ENCODE data around the gene ALG14.
"Not testable (repeated sequence)": the region's sequence is repeated elsewhere in the genome, so short reads cannot be mapped to it uniquely, and the experiment has no call there.

ALG14 gene

DNA sequence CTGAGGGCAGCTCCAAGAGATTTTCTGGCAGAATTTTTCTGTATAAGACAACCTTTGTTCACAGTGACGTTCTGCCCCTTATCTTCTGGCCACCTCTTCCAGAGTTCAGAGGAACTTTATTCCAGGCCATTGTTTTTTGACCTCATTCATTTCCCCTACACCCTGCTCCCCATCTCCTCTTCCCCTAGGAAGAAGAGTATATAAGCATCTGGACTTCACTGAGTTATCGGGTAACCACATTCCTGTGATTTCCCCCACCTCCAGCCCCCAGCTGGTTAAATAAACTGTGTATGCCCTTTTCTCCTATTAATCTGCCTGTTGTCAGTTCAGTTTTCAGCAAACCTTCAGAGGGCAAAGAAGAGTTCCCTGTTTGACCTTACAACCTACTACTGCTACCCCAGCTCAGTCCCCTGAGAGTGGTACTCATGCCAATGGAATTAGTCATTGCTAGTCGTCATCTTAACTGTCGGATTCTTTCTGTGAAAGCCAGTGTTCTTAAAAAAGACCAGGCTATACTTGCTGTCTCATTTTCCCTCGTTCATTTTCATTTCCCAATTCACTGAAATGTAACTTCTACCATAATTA, 14.3 kb upstream of the ALG14 start:
- no peak for DNase-seq (ENCODE audit: low spot score)

DNA sequence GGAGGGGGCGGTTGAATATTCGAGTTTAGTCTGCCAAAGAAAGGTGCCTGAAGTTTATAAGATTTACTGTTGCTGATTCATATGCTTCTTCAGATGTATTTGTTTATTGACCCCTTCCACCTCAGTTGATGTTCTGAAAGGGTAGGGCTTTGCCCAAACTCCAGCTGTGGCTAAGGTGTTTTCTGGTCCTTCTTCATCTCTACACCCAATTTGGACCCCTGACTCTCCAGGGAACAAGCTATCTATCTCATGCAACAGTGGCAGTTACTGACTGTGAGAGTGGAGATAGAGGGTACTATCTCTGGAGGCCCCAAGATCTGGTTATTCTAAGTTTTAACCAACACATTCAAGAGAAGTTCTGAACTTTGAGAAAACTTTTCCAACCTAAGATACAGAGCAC, 12.6 kb upstream of the ALG14 start:
- no peak for DNase-seq (ENCODE audit: low spot score)

DNA sequence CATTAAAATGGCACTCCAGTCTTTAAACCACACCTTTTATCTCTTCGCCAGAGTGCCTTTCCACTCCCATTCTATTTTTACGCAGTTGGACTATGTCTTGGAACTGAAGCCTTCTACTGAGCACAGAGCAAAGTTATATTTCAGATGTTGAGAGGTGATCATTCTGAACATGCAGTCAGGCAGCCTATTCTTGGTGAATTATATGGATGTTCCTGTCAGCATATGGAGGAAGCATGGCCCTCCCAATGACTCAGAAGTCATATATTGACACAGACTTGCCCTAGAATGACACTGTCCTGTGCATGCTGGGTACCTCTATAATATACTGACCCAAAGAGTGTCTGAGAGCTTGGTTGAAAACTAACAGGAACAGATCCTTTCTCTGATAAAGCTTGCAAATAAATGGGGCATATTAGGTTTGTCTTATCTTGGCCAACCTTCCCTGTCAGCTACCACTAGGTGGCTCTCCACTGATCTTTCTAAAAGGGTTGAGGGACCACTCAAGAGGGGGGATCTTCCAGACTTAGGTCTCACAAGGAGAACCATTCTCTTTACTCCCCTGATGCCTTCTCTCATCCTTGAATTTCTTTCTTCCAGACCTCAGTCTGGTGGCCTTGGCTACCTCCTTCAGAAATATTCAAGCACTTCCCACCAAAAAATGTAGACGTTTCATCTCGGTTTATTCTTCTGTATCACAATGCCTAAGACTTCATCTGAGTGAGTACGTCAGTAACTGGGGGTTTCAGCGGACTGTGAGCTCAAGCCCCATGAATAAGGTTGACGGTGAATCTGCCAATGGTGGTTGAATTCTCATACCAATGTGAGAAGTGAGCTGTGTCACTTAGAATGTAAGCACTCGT, 11.8 kb upstream of the ALG14 start:
- DNase-seq (ENCODE audit: low spot score) = no peak

DNA sequence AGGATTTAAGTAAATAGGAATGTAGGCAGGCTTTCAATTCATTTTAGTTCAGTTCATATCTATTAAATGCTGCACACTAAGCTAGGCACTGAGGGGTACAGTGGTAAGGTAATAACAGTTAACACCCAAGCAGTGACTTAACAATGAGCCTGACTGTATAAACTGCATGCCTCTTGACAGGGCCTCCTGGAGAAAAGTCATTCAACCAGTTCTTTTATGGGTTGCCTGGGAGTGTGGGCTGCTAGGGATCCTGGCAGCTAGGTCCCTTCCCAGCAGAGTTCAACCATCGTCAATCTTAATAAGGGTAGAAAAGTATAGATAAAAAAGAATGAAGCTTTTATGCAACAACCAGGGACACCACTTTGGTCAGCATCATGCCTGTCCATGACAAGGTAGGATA, 8.1 kb upstream of the ALG14 start:
- DNase-seq (ENCODE audit: low spot score) = no peak

DNA sequence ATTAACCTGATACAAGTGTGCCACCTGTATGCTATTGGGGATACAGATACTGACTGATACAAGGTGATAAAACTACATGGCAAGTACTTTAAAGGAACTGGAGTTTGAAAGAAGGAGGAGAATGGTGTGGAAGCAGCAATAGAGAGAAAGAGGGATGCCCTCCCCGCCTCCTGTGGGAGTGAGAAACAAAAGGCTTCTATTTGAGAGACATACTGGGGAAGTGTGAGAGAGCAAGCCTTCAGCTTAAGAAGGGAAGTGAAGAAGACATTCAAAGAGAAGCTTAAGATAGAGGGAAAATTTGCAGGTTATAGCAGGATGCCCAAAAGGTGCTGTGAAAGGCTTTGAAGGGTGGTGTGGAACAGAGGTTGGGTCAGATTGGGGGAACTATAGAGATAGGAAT, 7.7 kb upstream of the ALG14 start:
- DNase-seq (ENCODE audit: low spot score) = no peak

DNA sequence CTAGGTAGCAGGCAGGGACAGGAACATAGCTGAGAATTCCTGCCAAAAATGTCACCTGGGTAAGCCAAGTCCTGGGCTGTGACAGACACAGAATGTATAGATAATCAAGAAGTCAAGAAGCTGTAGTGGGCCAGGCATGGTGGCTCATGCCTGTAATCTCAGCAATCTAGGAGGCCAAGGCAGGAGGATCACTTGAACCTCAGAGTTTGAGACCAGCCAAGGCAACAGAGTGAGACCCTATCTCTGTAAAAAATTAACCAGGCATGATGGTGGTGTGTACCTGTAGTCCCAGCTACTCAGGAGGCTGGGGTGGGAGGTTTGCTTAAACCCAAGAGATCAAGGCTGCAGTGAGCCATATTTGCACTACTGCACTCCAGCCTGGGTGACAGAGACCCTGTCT, 3.3 kb upstream of the ALG14 start:
- no peak for DNase-seq (ENCODE audit: low spot score)

DNA sequence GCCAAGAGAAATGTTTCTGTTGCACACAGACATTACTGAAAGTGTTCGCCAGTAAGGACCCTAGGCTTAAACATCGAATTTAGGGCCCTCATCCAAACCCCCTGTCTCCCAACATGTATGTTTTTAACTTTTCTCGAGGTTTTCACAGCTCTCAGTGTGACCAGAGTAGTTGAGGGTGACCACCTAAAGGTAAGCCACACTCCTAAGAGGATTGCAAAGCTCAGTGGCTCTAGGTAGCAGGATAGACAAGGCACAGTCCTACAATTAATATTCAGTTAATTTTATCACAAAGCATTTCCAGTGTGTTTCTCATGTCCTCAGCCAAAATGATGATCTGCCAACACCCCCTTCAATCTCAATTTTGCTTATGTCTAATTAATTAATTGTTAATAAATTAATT, 695 bp upstream of the ALG14 start:
- DNase-seq (ENCODE audit: low spot score) = no peak

DNA sequence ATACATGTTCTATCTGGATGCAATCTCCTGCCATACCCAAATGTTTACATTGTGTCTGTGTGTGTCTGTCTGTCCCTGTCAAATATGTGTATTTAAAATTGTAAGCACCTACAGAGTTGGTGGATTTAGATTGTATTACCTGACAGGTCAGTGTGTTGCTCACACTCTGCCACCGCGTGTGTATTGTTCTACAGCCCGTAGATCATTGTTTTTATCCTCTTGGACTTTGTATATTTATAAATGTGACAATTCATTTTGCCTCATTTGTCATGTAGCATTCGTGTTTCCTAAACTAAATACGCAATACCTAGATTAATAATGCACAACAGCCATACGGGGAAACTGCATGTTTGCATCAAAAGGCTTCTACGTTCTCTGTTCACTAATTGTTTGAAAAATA, 634 bp downstream of the ALG14 start:
- no peak for DNase-seq (ENCODE audit: low spot score)

DNA sequence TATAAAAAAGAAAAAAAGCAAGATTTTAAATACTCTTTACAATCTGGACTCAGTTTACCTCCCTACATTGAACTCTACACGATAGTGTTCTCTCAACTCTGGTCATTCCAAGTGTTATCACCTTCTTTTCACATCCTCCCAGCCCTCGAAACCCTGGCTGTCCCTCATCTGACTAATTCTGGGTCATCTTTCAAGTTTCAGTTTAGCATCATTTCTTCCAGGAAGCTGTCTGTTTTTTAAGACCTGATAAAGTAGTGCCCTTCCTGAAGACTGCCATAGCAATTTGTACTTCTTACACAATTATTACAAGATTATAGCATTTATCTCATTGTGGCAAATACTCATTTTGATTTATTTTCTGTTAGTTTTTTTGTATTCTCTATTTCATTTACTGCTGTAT, 1.2 kb downstream of the ALG14 start:
- DNase-seq (ENCODE audit: low spot score) = no peak

DNA sequence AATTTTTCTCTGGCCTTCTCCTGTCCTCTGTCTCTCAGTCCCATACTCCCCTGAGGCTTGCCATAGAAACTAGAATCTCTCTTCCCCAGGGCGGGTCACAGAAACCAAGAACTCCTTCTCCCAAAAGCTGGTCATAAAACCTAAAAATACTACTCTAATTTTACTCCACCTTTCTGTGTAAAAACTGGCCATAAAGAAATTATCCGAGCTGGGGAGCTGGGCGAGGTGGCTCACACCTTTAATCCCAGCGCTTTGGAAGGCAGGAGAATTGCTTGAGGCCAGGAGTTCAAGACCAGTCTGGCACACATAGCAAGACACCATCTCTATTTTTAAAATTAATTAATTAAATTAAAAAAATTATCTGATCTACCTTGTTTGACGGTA, 3.0 kb downstream of the ALG14 start:
- DNase-seq (ENCODE audit: low spot score) = no peak

DNA sequence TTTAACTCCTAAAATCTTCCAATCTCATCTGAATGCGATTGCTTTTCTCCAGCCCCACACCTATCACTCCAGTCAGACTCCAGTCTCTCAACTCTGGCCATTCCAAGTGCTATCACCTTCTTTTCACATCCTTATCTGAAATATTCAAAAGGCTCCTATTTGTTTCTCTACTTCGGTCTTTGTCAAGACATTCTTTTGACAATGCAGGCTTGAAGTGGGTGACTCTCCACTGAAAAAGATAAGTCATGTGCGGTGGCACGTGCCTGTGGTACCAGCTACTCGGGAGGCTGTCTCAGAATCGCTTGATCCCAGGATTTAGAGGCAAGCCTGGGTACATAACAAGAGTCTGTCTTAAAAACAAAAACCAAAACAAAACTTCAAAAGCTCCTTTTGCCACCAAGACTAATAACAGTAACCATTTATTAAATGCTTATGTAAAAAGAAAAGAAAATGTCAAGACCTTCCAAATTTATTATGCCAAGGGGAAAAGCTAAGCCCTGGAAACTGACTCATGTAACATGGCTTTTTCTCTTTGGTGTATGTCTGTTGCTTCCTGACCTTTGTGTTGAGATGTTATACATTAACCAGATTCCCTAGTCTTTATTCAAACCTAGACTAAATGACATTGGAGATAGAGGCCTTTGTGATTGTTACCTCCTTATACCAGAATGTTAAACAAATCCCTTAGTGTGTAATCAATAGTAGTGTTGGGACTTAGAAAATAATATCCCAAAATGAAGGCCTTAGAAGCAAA, 3.6 kb downstream of the ALG14 start:
- DNase-seq (ENCODE audit: low spot score) = no peak

DNA sequence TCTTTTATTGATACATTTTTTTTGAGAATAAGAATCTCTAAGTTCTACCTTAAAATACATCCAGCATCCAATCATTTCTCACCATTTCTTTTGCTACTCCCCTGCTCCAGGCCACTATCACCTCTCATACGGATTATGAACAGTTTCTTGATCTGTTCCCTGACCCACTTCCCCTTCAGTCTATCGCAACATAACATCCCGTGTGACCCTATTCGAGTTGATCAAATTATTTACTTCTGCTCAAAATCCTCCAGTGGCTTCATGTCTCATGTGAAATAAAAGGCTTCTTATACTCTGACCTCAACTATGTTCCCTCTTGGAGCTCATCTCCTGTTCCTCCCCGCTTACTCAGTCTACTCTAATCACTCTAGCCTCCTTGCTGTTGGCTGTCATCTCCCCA, 5.2 kb downstream of the ALG14 start:
- DNase-seq (ENCODE audit: low spot score) = no peak

DNA sequence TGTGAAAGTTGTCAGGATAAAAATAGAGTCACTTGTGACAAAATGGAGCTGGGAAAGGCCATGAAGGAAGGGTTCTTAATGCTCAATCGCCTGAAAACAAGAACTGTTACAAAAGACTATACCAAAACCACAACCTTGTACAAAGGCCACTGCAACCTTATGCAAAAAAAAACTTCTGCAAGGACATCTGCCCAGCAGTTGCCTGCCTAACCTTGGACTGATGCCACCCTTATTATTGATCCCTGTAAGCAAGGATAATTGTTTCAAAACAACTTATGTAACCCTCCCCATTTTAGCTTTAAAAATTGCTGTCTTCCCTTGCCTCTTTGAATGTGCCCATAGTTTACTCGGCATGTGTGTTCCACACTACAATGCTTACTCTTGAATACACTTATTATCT, 5.7 kb downstream of the ALG14 start:
- DNase-seq (ENCODE audit: low spot score) = no peak

DNA sequence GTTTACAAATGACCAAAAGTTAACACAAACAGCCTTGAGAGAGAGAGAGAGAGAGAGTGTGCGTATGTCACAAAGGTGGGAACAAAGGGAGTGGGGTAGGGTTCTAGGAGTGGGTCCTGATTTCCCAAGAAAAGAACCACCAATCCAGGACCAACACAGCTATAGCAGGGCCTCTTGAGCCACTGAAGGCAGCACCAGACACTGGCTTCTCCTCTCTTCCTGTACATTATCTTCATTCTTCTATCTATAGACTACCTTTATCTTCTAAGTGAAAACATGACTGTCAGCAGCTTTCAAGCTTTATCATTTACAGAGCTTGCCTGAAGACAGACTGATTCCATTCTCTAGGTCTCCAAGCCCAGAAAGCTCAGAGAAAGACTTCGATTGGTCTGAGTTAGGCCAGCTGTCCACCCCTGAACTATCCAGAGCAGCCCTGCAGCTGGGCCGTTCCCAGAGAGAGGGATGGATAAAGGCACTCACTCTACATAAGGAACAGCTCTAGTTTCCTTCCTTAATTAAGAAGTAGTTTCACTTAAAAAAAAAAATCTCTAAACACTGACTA, 11.2 kb downstream of the ALG14 start:
- no peak for DNase-seq (ENCODE audit: low spot score)

DNA sequence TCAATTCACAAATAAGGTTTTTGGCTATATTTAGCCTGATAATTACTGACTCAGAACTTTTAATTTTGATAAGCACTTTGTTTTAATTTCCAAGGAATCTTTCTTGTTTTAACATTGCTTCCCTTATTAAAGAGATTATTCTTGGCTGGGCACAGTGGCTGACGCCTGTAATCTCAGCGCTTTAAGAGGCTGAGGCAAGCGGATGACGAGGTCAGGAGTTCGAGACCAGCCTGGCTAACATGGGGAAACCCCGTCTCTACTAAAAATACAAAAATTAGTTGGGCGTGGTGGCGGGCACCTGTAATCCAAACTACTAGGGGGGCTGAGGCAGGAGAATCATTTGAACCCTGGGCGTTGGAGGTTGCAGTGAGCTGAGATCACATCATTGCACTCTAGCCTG, 13.8 kb downstream of the ALG14 start:
- no peak for DNase-seq (ENCODE audit: low spot score)

DNA sequence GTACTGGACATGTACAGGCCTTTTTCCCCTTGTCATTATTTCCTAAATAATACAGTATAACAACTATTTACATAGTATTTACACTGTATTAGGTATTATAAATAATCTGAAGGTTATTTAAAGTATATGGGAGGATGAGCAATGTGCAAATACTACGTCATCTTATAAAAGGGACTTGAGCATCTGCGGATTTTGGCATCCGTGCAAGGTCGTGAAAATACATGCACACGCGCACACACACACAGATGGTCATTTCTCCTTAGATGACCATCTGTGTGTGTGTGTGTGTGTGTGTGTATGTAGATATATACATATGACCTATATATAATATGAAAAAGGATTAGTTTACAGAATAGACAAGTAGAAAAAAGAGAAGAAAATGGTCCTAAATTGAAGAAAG, 15.4 kb downstream of the ALG14 start:
- no peak for DNase-seq (ENCODE audit: low spot score)

DNA sequence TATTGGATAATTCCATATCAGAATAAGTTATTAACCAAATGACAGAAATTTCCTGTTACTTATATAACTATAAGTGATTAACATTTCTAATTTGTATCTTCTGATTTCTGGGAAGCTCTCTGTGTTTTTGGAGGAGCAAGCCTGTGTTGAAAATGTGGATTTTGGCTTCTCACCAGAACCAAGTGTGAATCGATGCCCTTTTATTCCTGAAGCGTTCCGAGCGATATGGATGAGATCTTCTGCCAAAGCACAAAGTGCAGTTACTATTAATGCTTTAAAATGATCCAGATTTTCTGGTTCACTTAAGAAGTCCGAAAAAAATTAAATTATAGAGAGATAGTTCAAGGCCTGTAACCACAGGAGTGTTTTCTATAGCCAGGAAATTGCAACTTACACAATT, 22.8 kb downstream of the ALG14 start:
- no peak for DNase-seq (ENCODE audit: low spot score)

DNA sequence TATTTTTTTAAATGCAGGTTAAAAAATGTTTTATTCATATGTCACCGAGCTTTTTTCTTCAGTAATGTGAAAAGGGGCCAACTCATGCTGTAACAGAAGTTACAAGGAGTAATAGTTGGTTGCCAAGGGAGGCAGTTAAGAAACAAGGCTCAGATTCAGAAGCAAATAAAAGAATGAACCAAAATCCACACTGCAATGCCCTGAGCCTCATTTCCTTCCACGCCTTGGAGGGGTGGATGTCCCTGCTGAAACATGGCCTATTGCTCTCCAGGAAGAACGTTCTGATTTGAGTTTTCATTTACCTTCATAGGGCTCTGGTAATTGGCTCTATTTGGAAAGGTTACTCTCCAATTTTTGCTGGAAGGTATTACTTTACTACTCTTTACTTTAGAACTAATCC, 24.4 kb downstream of the ALG14 start:
- no peak for DNase-seq (ENCODE audit: low spot score)

DNA sequence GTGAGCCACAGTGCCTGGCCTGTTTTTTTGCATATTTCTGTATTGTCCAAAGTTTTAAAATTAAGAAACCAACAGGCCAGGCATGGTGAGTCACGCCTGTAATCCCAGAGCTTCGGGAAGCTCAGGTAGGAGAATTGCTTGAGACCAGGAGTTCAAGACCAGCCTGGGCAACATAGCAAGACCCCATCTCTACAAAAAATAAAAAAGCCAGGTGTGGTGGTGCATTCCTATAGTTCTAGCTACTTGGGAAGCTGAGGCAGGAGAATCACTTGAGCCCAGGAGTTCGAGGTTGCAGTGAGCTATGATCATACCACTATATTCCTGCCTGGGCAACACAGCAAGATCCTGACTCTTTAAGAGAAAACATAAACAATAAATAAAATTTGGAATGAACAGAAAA, 25.1 kb downstream of the ALG14 start:
- DNase-seq (ENCODE audit: low spot score) = not testable (repeated sequence)

DNA sequence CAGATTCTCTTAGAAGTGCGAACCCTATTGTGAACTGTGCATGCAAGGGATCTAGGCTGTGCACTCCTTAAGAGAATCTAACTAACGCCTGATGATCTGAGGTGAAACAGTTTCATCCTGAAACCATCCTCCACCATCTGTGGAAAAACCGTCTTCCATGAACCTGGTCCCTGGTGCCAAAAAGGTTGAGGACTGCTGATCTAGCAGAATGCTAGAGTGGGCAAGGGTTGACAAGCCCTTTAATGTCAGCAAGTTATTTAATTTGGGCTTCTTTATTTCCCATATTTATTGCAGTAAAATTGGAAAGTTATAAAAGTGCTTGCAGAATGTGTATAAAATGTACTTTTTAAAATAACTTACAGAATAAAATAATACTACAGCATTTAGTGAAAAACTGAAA, 26.4 kb downstream of the ALG14 start:
- DNase-seq (ENCODE audit: low spot score) = no peak

DNA sequence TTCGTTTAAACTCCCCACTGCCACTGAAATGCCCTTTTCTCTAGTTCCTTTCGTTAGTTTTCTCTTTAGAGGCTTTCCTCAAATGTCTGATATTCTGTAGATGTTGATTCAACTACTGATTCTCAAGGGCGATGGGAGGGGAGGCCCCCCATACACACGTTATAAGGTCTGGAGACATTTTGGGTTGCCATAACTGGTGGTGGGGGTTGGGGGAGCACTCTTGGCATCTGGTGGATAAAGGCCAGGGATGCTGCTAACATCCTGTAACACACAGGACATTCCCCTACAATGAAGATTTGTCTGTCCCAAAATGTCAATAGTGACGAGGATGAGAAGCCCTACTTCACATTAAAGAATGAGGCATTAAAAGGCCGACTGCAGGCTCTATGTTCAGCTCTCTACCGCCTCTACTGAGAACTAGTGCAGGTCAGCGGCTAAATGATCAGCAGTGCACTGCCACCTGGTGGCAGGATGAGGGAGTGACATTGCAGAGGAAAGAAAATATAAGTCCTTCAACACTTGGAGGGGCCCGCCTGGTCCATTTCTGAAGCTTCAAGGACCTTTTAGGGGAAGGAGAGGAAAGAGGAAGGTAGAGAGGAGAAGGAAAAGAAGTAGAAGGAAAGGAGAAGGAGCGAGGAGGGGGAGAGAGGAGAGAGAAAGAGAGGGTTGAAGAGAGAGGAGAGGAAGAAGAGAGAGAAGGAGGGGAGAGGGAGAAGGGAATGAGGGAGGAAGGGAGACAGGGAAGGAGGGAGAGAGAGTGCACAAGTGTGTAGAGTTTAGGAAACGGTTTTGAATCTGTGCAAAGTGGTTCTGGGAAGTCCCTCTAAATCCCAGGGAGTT, 29.4 kb downstream of the ALG14 start:
- peak; percentile 87 for DNase-seq (ENCODE audit: low spot score)

DNA sequence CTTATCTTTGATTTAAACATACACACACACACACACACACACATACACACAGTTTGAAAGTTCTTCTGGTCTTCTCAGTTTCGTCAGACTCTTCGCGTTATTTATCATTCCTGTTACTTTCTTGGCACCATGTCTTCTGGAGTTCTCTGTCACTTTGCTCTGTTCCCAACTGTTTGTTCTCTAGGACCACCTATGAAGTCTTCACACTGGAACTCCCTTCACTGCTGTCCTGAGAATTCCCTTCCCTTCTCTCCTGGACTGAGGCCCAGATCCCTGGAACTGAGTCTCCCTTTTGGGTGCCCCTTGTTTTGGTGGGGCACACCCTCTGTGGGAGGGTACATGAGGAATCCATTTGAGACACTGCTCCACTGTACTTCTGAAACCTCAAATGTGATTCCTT, 30.5 kb downstream of the ALG14 start:
- no peak for DNase-seq (ENCODE audit: low spot score)
